Duodenal mucosa (tissue), 2 donors: Measurements from ENCODE around the gene SLC39A11.

Experiments used
- H3K27ac ChIP-seq: one replicate; pipeline ENCODE4 v1.7.0; 2013; ENCODE audit warnings: low read depth, low read length
- H3K27me3 ChIP-seq, 2 donors: one replicate each; pipeline ENCODE4 v1.7.0; 2013; ENCODE audit warnings: low read length in 2 of 2, control low read depth in 1 of 2; ENCODE audit not compliant: insufficient read depth in 2 of 2, control insufficient read depth in 1 of 2
- H3K36me3 ChIP-seq, 2 donors: one replicate each; pipeline ENCODE4 v1.7.0; 2013; ENCODE audit warnings: low read length in 2 of 2, control low read depth in 1 of 2; ENCODE audit not compliant: insufficient read depth in 2 of 2, control insufficient read depth in 1 of 2
- H3K4me1 ChIP-seq, 2 donors: one replicate each; pipeline ENCODE4 v1.7.0; 2013; ENCODE audit warnings: low read length in 2 of 2, control low read depth in 1 of 2; ENCODE audit not compliant: insufficient read depth in 2 of 2, control insufficient read depth in 1 of 2
- H3K4me3 ChIP-seq, 2 donors: one replicate each; pipeline ENCODE4 v1.7.0; 2013; ENCODE audit warnings: low read length in 2 of 2, low read depth in 1 of 2
- H3K9ac ChIP-seq, 2 donors: one replicate each; pipeline ENCODE4 v1.7.0; 2013; ENCODE audit warnings: low read length in 2 of 2, low read depth in 1 of 2
- H3K9me3 ChIP-seq, 2 donors: one replicate each; pipeline ENCODE4 v1.7.0; 2013; ENCODE audit warnings: low read length in 2 of 2, control low read depth in 1 of 2; ENCODE audit not compliant: control insufficient read depth in 1 of 2

Gene SLC39A11

GRCh38 chr17:72954579-72954978 lies 137.9 kb downstream of the SLC39A11 start:
- Histone ChIP-seq H3K27me3 (no peaks in the 10 kb centered on the region), H3K4me3 (no peak overlapping the region), H3K4me1 (no peaks in the 10 kb centered on the region), H3K9ac (no peak overlapping the region), H3K27ac (no peak overlapping the region), H3K9me3 (no peaks in the 10 kb centered on the region), H3K36me3 (no peaks in the 10 kb centered on the region)

GRCh38 chr17:72953621-72954020 lies 138.9 kb downstream of the SLC39A11 start:
- Histone ChIP-seq H3K4me3 (no peak overlapping the region), H3K27me3 (no peaks in the 10 kb centered on the region), H3K27ac (no peak overlapping the region), H3K36me3 (no peaks in the 10 kb centered on the region), H3K4me1 (no peaks in the 10 kb centered on the region), H3K9ac (no peak overlapping the region), H3K9me3 (no peaks in the 10 kb centered on the region)

- no peak overlapping the region for H3K27ac ChIP-seq
- no peaks in the 10 kb centered on the region for H3K4me1 ChIP-seq
- H3K4me3 ChIP-seq, result no peak overlapping the region
Observed at GRCh38 chr17:72952641-72953315, 139.7 kb downstream of the SLC39A11 start.

GRCh38 chr17:72952220-72952619 lies 140.3 kb downstream of the SLC39A11 start:
- Histone ChIP-seq H3K27me3 (no peaks in the 10 kb centered on the region), H3K9ac (no peak overlapping the region), H3K4me1 (no peaks in the 10 kb centered on the region), H3K27ac (no peak overlapping the region), H3K9me3 (no peaks in the 10 kb centered on the region), H3K36me3 (no peaks in the 10 kb centered on the region), H3K4me3 (no peak overlapping the region)

More at GRCh38 chr17:72952641-72953315, 139.7 kb downstream of the SLC39A11 start:
- Histone ChIP-seq H3K9me3 (no peaks in the 10 kb centered on the region), H3K27me3 (no peaks in the 10 kb centered on the region), H3K36me3 (no peaks in the 10 kb centered on the region), H3K9ac (no peak overlapping the region)

GRCh38 chr17:72950242-72950931 lies 142.1 kb downstream of the SLC39A11 start:
- Histone ChIP-seq H3K36me3 (peaks cover 0 to 10% of the 10 kb centered on the region in 2 donors), H3K9me3 (no peaks in the 10 kb centered on the region), H3K27me3 (no peaks in the 10 kb centered on the region), H3K4me1 (no peaks in the 10 kb centered on the region), H3K27ac (no peak overlapping the region), H3K4me3 (no peak overlapping the region), H3K9ac (no peak overlapping the region)

GRCh38 chr17:72948115-72948514 lies 144.4 kb downstream of the SLC39A11 start:
- Histone ChIP-seq H3K36me3 (peaks cover 0 to 12% of the 10 kb centered on the region in 2 donors), H3K9me3 (no peaks in the 10 kb centered on the region), H3K27me3 (no peaks in the 10 kb centered on the region), H3K27ac (no peak overlapping the region), H3K4me3 (no peak overlapping the region), H3K4me1 (no peaks in the 10 kb centered on the region), H3K9ac (no peak overlapping the region)

GRCh38 chr17:72947475-72947874 lies 145.0 kb downstream of the SLC39A11 start:
- Histone ChIP-seq H3K27ac (no peak overlapping the region), H3K9me3 (no peaks in the 10 kb centered on the region), H3K4me3 (no peak overlapping the region), H3K36me3 (peaks cover 0 to 12% of the 10 kb centered on the region in 2 donors), H3K9ac (no peak overlapping the region), H3K4me1 (no peaks in the 10 kb centered on the region), H3K27me3 (no peaks in the 10 kb centered on the region)

- Histone ChIP-seq H3K4me1 (no peaks in the 10 kb centered on the region), H3K4me3 (no peak overlapping the region), H3K9me3 (no peaks in the 10 kb centered on the region), H3K36me3 (peaks cover 0 to 12% of the 10 kb centered on the region in 2 donors), H3K27me3 (no peaks in the 10 kb centered on the region), H3K27ac (no peak overlapping the region), H3K9ac (no peak overlapping the region)
Observed at GRCh38 chr17:72946696-72947095, 145.8 kb downstream of the SLC39A11 start.

- H3K27ac ChIP-seq, result no peak overlapping the region
- peaks cover 0 to 12% of the 10 kb centered on the region in 2 donors for H3K36me3 ChIP-seq
- H3K4me1 ChIP-seq, result no peaks in the 10 kb centered on the region
- no peak overlapping the region for H3K9ac ChIP-seq
- H3K9me3 ChIP-seq, result no peaks in the 10 kb centered on the region
- no peak overlapping the region for H3K4me3 ChIP-seq
- no peaks in the 10 kb centered on the region for H3K27me3 ChIP-seq
Observed at GRCh38 chr17:72946156-72946555, 146.3 kb downstream of the SLC39A11 start.

GRCh38 chr17:72945473-72945872 lies 147.0 kb downstream of the SLC39A11 start:
- no peaks in the 10 kb centered on the region for H3K9me3 ChIP-seq
- peaks cover 0 to 12% of the 10 kb centered on the region in 2 donors for H3K36me3 ChIP-seq
- H3K27ac ChIP-seq, result no peak overlapping the region
- no peaks in the 10 kb centered on the region for H3K4me1 ChIP-seq
- H3K27me3 ChIP-seq, result no peaks in the 10 kb centered on the region
- H3K9ac ChIP-seq, result no peak overlapping the region
- H3K4me3 ChIP-seq, result no peak overlapping the region
